ENCODE results near the gene TEX54. TPM values are rescaled to one million over a fixed set of nuclear protein-coding genes. Genes with fewer than 3 reads are reported as not detected.

The TEX54 gene
- not detected in 5 replicates for total RNA-seq (2022; extraction: Qiagen RNA extraction; ENCODE audit: low read depth)

DNA sequence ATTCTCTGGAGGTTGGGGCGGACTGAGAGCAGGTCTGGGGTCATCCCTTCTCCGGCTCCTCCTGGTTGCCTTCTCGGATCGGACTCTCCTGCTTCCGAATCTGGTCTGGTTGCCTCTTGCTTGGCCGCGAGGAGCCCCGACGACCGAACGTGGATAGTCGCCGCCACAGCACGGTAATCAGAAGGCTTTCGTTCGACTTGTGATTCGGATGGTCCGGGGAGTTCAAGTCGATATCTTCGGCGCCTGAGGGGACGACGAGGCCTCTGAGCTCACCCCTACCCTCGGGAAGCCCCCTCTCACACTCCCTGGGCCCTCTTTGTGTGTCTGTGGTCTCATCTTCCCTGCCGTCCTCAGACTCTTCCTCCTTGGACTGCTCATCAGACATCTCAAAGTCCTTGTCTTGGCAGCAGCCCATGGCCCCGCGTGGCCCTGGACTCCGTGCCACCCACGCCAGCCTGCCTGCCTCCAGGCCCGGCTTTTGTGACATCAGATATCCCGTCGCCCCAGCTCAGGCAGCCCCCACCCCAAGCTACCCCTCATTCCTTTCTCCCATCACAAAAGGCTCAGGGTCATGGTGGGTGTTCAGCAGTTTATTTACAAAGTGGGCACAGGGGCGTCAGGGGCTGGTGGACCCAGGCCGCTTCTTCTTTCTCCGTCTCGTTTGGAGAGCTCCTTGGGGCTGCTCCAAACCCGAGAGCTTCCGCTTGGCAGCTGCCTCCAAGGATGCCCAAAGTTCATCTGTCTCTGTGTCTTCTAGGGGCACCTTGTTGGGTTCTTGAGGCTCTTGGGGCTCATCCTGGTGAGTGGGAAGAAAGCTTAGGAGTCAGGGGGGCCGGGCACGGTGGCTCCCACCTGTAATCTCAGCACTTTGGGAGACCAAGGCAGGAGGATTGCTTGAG, at the start of gene TEX54:
Gene TEX54, minus strand, starts transcription at position 506 of the 899 bp plus-strand sequence.

GRCh38 chr11:62880803-62881578, 48.4 kb upstream of the TEX54 start, which contains the start of gene SLC3A2:
Gene SLC3A2, plus strand, starts transcription at chr11:62880896. Its CDS starts 128 bp downstream, at chr11:62881024.

GRCh38 chr11:62839050-62839945, 6.7 kb upstream of the TEX54 start, which contains the start of gene WDR74:
Gene WDR74, minus strand, starts transcription at chr11:62839590. Its CDS starts 20 bp downstream, at chr11:62839570.

GRCh38 chr11:62831520-62832335, 913 bp downstream of the TEX54 start, which contains the start of gene STX5:
Gene STX5, minus strand, starts transcription at chr11:62832051. Its CDS starts 808 bp downstream, at chr11:62831243.

GRCh38 chr11:62805076-62805892, 27.4 kb downstream of the TEX54 start, which contains the start of gene NXF1:
Gene NXF1, minus strand, starts transcription at chr11:62805440. Its CDS starts 84 bp downstream, at chr11:62805356.

DNA sequence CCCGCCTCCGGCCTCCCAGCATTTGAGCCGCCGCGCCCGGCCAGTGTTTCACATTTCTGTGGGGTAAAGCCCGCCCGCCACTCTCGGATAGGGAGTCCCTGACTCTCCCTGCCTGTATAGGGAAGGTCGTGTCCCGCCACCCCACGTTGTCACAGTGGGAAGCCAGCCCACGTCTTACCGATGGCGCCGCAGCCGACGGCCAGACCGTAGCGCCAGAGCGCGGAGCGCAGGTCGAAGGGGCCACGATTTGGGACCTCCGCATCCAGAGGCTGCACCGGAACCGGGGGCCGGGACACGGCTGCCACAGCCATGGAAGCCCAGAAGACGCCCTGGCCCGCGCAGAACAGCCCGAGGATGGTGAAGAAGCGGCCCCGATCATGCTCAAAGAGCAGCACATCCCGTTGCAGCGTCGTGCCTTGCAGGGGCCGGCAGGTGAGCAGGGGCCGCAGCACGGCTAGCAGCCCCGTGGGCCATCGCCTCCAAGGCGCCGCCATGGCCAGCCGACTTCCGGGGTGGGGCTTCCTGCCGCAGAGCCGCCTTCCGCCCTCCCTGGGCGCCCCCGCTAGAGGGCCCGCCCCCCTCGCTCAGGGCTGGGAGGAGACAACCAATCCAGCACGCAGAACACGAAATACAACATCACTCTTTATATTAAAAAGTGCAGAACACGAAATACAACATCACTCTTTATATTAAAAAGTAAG, 41.0 kb downstream of the TEX54 start, which contains the start of gene TMEM223:
Gene TMEM223, minus strand, starts transcription at position 506 of the 701 bp plus-strand sequence. Its CDS starts 12 bp downstream, at position 494.

DNA sequence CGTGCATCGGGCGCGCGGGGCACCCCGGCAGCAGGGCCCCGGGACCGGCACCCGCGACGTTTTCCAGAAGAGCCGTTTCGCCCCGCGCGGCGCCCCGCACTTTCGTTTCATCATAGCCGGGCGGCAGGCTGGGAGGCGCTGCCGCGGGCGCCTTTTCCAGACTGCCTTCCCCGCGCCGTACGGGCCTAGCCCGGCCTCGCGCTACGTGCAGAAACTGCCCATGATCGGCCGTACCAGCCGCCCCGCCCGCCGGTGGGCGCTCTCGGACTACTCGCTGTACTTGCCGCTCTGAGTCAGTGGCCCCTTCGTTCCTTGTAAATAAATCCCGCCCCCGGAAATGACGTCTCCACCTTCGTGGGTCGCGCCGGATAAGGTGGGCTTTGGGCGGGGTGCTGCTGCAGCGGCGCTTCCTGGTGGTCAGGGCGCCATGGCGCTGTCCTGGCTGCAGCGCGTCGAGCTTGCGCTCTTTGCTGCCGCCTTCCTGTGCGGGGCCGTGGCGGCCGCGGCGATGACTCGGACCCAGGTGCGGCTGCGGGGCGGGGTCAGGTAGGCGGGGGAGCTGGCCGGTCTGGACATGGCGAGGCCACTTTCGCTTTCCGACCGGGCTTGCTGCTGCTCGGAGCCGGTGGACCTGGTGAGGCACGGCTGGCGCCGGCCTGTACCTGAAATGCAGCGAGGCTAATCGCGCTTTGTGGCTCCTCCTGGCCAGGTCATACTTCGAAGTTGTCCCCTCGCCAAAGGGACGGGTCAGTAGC, 45.5 kb downstream of the TEX54 start, which contains the start of gene TMEM179B:
Gene TMEM179B, plus strand, starts transcription at position 398 of the 755 bp plus-strand sequence. Its CDS starts 30 bp downstream, at position 428.

Other genes with a start within 250 kb of the TEX54 start
- 11.5 to 15.8 TPM (median 13.0 TPM) in 5 replicates for gene TUT1, start 241.3 kb downstream of the TEX54 start, total RNA-seq (2022; extraction: Qiagen RNA extraction; ENCODE audit: low read depth)
- 83.9 to 88.1 TPM (median 84.8 TPM) in 5 replicates for gene MTA2, start 231.0 kb downstream of the TEX54 start, total RNA-seq (2022; extraction: Qiagen RNA extraction; ENCODE audit: low read depth)
- gene EML3, start 220.1 kb downstream of the TEX54 start, total RNA-seq (2022; extraction: Qiagen RNA extraction; ENCODE audit: low read depth), result 15.6 to 28.5 TPM (median 24.4 TPM) in 5 replicates
- gene ROM1, start 219.6 kb downstream of the TEX54 start, total RNA-seq (2022; extraction: Qiagen RNA extraction; ENCODE audit: low read depth), result 2.6 to 4.7 TPM (median 3.8 TPM) in 5 replicates
- gene B3GAT3, start 210.9 kb downstream of the TEX54 start, total RNA-seq (2022; extraction: Qiagen RNA extraction; ENCODE audit: low read depth), result 38.7 to 56.9 TPM (median 51.6 TPM) in 5 replicates
- 241 to 274 TPM (median 257 TPM) in 5 replicates for gene GANAB, start 186.2 kb downstream of the TEX54 start, total RNA-seq (2022; extraction: Qiagen RNA extraction; ENCODE audit: low read depth)
- 15.2 to 22.5 TPM (median 21.2 TPM) in 5 replicates for gene INTS5, start 179.5 kb downstream of the TEX54 start, total RNA-seq (2022; extraction: Qiagen RNA extraction; ENCODE audit: low read depth)
- gene C11orf98, start 167.6 kb downstream of the TEX54 start, total RNA-seq (2022; extraction: Qiagen RNA extraction; ENCODE audit: low read depth), result 130 to 179 TPM (median 143 TPM) in 5 replicates
- 11.1 to 17.8 TPM (median 15.6 TPM) in 5 replicates for gene CSKMT, start 167.5 kb downstream of the TEX54 start, total RNA-seq (2022; extraction: Qiagen RNA extraction; ENCODE audit: low read depth)
- 24.4 to 38.3 TPM (median 37.7 TPM) in 5 replicates for gene UQCC3, start 161.2 kb downstream of the TEX54 start, total RNA-seq (2022; extraction: Qiagen RNA extraction; ENCODE audit: low read depth)
- 5.0 to 5.5 TPM (median 5.2 TPM) in 5 replicates for gene LBHD1, start 160.6 kb downstream of the TEX54 start, total RNA-seq (2022; extraction: Qiagen RNA extraction; ENCODE audit: low read depth)
- 108 to 131 TPM (median 123 TPM) in 5 replicates for gene UBXN1, start 153.8 kb downstream of the TEX54 start, total RNA-seq (2022; extraction: Qiagen RNA extraction; ENCODE audit: low read depth)
- gene LRRN4CL, start 143.3 kb downstream of the TEX54 start, total RNA-seq (2022; extraction: Qiagen RNA extraction; ENCODE audit: low read depth), result 0.07 to 0.13 TPM (median 0.13 TPM) in 3 of 5 replicates, not detected in the others
- gene BSCL2, start 125.4 kb downstream of the TEX54 start, total RNA-seq (2022; extraction: Qiagen RNA extraction; ENCODE audit: low read depth), result 55.6 to 100 TPM (median 73.5 TPM) in 5 replicates
- not detected in 5 replicates for gene GNG3, start 125.2 kb downstream of the TEX54 start, total RNA-seq (2022; extraction: Qiagen RNA extraction; ENCODE audit: low read depth)
- gene HNRNPUL2, start 105.4 kb downstream of the TEX54 start, total RNA-seq (2022; extraction: Qiagen RNA extraction; ENCODE audit: low read depth), result 35.2 to 46.4 TPM (median 41.7 TPM) in 5 replicates
- 29.5 to 36.2 TPM (median 31.1 TPM) in 5 replicates for gene TTC9C, start 104.4 kb downstream of the TEX54 start, total RNA-seq (2022; extraction: Qiagen RNA extraction; ENCODE audit: low read depth)
- gene ZBTB3, start 78.7 kb downstream of the TEX54 start, total RNA-seq (2022; extraction: Qiagen RNA extraction; ENCODE audit: low read depth), result 1.6 to 2.6 TPM (median 1.8 TPM) in 5 replicates
- gene POLR2G, start 71.3 kb downstream of the TEX54 start, total RNA-seq (2022; extraction: Qiagen RNA extraction; ENCODE audit: low read depth), result 167 to 202 TPM (median 180 TPM) in 5 replicates
- gene TAF6L, start 61.4 kb downstream of the TEX54 start, total RNA-seq (2022; extraction: Qiagen RNA extraction; ENCODE audit: low read depth), result 11.5 to 18.4 TPM (median 15.2 TPM) in 5 replicates
- 67.2 to 92.9 TPM (median 90.6 TPM) in 5 replicates for gene TMEM179B, start 45.4 kb downstream of the TEX54 start, total RNA-seq (2022; extraction: Qiagen RNA extraction; ENCODE audit: low read depth)
- 18.1 to 30.6 TPM (median 28.2 TPM) in 5 replicates for gene TMEM223, start 40.8 kb downstream of the TEX54 start, total RNA-seq (2022; extraction: Qiagen RNA extraction; ENCODE audit: low read depth)
- gene NXF1, start 27.4 kb downstream of the TEX54 start, total RNA-seq (2022; extraction: Qiagen RNA extraction; ENCODE audit: low read depth), result 45.5 to 57.5 TPM (median 52.4 TPM) in 5 replicates
- 19.1 to 27.8 TPM (median 25.8 TPM) in 5 replicates for gene STX5, start 790 bp downstream of the TEX54 start, total RNA-seq (2022; extraction: Qiagen RNA extraction; ENCODE audit: low read depth)
- gene WDR74, start 6.7 kb upstream of the TEX54 start, total RNA-seq (2022; extraction: Qiagen RNA extraction; ENCODE audit: low read depth), result 72.4 to 87.2 TPM (median 85.8 TPM) in 5 replicates
- gene SLC3A2, start 48.1 kb upstream of the TEX54 start, total RNA-seq (2022; extraction: Qiagen RNA extraction; ENCODE audit: low read depth), result 882 to 1,078 TPM (median 1,030 TPM) in 5 replicates
- 0.05 TPM in 1 of 5 replicates, not detected in the others for gene CHRM1, start 88.5 kb upstream of the TEX54 start, total RNA-seq (2022; extraction: Qiagen RNA extraction; ENCODE audit: low read depth)
- not detected in 5 replicates for gene SLC22A6, start 152.1 kb upstream of the TEX54 start, total RNA-seq (2022; extraction: Qiagen RNA extraction; ENCODE audit: low read depth)
- gene SLC22A8, start 183.0 kb upstream of the TEX54 start, total RNA-seq (2022; extraction: Qiagen RNA extraction; ENCODE audit: low read depth), result not detected in 5 replicates

Measured in A549 treated with RU486 at 1 μM for 4 hours (cell line).